Right lobe of liver (tissue), 6 donors: ENCODE data around the gene PHF3. TPM values are rescaled to one million over a fixed set of nuclear protein-coding genes. Genes with fewer than 3 reads are reported as not detected.

Source experiments
- ATAC-seq, 4 donors: fragments of 200-7000 bp; cut with Tn5 transposase; one replicate each; pipeline ENCODE4 v1.9.1; 2020; ENCODE audit warnings: mild to moderate bottlenecking in 4 of 4, moderate library complexity in 4 of 4
- DNase-seq, 3 donors: peaks; one replicate each; pipeline ENCODE4 v3.0.0-alpha.2; 2020
- H3K27ac ChIP-seq, 3 donors: fragments of 200-600 bp; one replicate each; pipeline ENCODE4 v1.8.0; 2022
- H3K27me3 ChIP-seq, 2 donors: fragments of 200-600 bp; one replicate each; pipeline ENCODE4 v1.8.0; 2022
- H3K36me3 ChIP-seq, 4 donors: fragments of 200-600 bp; sonication (generic) in 1 of 4; one replicate each; pipeline versions ENCODE4 v1.5.1 to v1.8.0; 2017 to 2022; ENCODE audit warnings: control low read depth in 1 of 4
- H3K4me1 ChIP-seq, 4 donors: fragments of 200-600 bp; sonication (generic) in 1 of 4; one replicate each; pipeline versions ENCODE4 v1.5.1 to v1.8.0; 2017 to 2022; ENCODE audit warnings: control low read depth in 1 of 4
- H3K4me3 ChIP-seq, 3 donors: fragments of 200-600 bp; one replicate each; pipeline ENCODE4 v1.8.0; 2022
- H3K9me3 ChIP-seq, 4 donors: fragments of 200-600 bp; sonication (generic) in 1 of 4; one replicate each; pipeline versions ENCODE4 v1.5.1 to v1.8.0; 2017 to 2022; ENCODE audit warnings: control low read depth in 1 of 4
- POLR2A ChIP-seq: fragments of 450-650 bp; IDR thresholded peaks from one replicate; pipeline ENCODE4 v1.6.1; 2017; ENCODE audit warnings: antibody characterized with exemption, mild to moderate bottlenecking
- WGBS: methylation state at CpG from one replicate; pipeline ENCODE4 v1.1.6; 2018; ENCODE audit warnings: low coverage, low lambda C conversion rate; ENCODE audit not compliant: insufficient coverage; ENCODE audit errors: missing lambda C conversion rate; 5-methylcytosine and 5-hydroxymethylcytosine counted together
- intact Hi-C, 2 donors: fragments of 100-400 bp; cut with DNase I; formaldehyde crosslinking; loops; one replicate each; pipeline versions ENCODE4 v1.11.2 to v1.14.1; 2022
- long read RNA-seq: library from polyadenylated mRNA; unstranded; transcript quantifications from one replicate; pipeline ENCODE4 v2.0.0, GENCODE V29; 2019
- total RNA-seq, 6 experiments: library from RNA; depleted of rRNA in 2 of 6; stranded (reverse); fragments of >200 nt in 2 of 6; fragmentation: NEBNext Ultra II Directional in 3 of 6; extraction: Animal tissue kit (Norgen Biotek cat#: 25700) in 3 of 6; gene quantifications; one replicate each; pipeline versions ENCODE4 v1.1.0 to v1.2.4, GENCODE V29; 2016 to 2023
- TF ChIP-seq, protein P1 (sequence below), 4 donors: fragments of 200-600 bp in 3 of 4; fragments of 450-650 bp in 1 of 4; IDR thresholded peaks; one replicate each; pipeline versions ENCODE4 v1.5.1 to v1.8.0; 2016 to 2022; ENCODE audit warnings: antibody characterized with exemption in 4 of 4, mild to moderate bottlenecking in 2 of 4
- donor health status: DM: no; HTN: yes; CAD: no.
- donor health status: DM: no; HTN: no; CAD: no.
- donor health status: DM: no; HTN: no; CAD: no.
- donor health status: DM: no; HTN: yes; CAD: no.
- donor health status: DM: no; HTN: yes; CAD: no.

PHF3 gene
- 10 to 100 TPM; 22.1 to 35.2 (median 31.5) TPM for total RNA-seq
- long read RNA-seq, partial matches to known transcripts = 10 of 13 reads
- long read RNA-seq, other reads (novel, unspliced or antisense) = 3 of 13 reads

GRCh38 chr6:63635588-63636517, at the start of gene PHF3:
PHF3 (plus strand) TSS chr6:63635802; CDS start chr6:63646552, 10,750 bp downstream.
- TF ChIP-seq, protein P1, sequence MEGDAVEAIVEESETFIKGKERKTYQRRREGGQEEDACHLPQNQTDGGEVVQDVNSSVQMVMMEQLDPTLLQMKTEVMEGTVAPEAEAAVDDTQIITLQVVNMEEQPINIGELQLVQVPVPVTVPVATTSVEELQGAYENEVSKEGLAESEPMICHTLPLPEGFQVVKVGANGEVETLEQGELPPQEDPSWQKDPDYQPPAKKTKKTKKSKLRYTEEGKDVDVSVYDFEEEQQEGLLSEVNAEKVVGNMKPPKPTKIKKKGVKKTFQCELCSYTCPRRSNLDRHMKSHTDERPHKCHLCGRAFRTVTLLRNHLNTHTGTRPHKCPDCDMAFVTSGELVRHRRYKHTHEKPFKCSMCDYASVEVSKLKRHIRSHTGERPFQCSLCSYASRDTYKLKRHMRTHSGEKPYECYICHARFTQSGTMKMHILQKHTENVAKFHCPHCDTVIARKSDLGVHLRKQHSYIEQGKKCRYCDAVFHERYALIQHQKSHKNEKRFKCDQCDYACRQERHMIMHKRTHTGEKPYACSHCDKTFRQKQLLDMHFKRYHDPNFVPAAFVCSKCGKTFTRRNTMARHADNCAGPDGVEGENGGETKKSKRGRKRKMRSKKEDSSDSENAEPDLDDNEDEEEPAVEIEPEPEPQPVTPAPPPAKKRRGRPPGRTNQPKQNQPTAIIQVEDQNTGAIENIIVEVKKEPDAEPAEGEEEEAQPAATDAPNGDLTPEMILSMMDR (IDR thresholded peaks at IDR 0.05) = peak in 1 of 4 donors; percentile 9
- TF ChIP-seq POLR2A = peak; percentile 57
- Histone ChIP-seq H3K27ac (peak within 1 kb of the TSS; percentile 93 to 99 (median 96)), H3K36me3 (no peaks in the 10 kb centered on the region), H3K4me3 (peak within 1 kb of the TSS; percentile 83 to 86 (median 86)), H3K4me1 (peaks cover 0 to 37% (median 14%) of the 10 kb centered on the region in 4 donors), H3K27me3 (no peaks in the 10 kb centered on the region), H3K9me3 (no peaks in the 10 kb centered on the region)
- ATAC-seq (peak; percentile 85 to 94 (median 92)), DNase-seq (peak; percentile 92 to 93 (median 92))
- intact Hi-C loops = no loop called here
- WGBS = 0% methylated on average over 15 of the region's 126 CpGs

- 24% methylated on average over 2 of the region's 2 CpGs for WGBS
Observed at GRCh38 chr6:63589952-63590411, 45.6 kb upstream of the PHF3 start.

GRCh38 chr6:63592886-63593285, 42.7 kb upstream of the PHF3 start:
- DNase-seq = no peak
- H3K9me3 ChIP-seq = no peaks in the 10 kb centered on the region
- TF ChIP-seq, protein P1 (IDR thresholded peaks at IDR 0.05) = no peak
- no peak for TF ChIP-seq POLR2A
- H3K4me3 ChIP-seq = no peak overlapping the region
- no peak for ATAC-seq
- H3K27ac ChIP-seq = no peak overlapping the region
- H3K36me3 ChIP-seq = no peaks in the 10 kb centered on the region
- no peaks in the 10 kb centered on the region for H3K27me3 ChIP-seq
- intact Hi-C loops = loop anchor here in 1 of 2 donors (10.0 kb wide), 1 partner anchor 172 kb away; no protein-coding TSS in a partner anchor
- peaks cover 0 to 5% (median 0%) of the 10 kb centered on the region in 4 donors for H3K4me1 ChIP-seq
- WGBS = 87% methylated on average over 4 of the region's 7 CpGs

More at GRCh38 chr6:63589952-63590411, 45.6 kb upstream of the PHF3 start:
- Histone ChIP-seq H3K9me3 (no peaks in the 10 kb centered on the region), H3K4me1 (peaks cover 0 to 5% (median 0%) of the 10 kb centered on the region in 4 donors), H3K36me3 (no peaks in the 10 kb centered on the region), H3K27ac (peak overlapping the region in 2 of 3 donors; percentile 32 to 47), H3K4me3 (no peak overlapping the region), H3K27me3 (no peaks in the 10 kb centered on the region)
- ATAC-seq (peak; percentile 54 to 75 (median 64)), DNase-seq (no peak)
- TF ChIP-seq POLR2A = no peak
- TF ChIP-seq, protein P1 (IDR thresholded peaks at IDR 0.05) = no peak
- intact Hi-C loops = loop anchor here in 1 of 2 donors (10.0 kb wide), 1 partner anchor 175 kb away; no protein-coding TSS in a partner anchor

- Histone ChIP-seq H3K27me3 (no peaks in the 10 kb centered on the region), H3K9me3 (no peaks in the 10 kb centered on the region), H3K4me3 (peak overlapping the region in 2 of 3 donors; percentile 51 to 52), H3K27ac (peak overlapping the region in 2 of 3 donors; percentile 20 to 26), H3K36me3 (no peaks in the 10 kb centered on the region), H3K4me1 (no peaks in the 10 kb centered on the region)
- no peak for DNase-seq
- ATAC-seq = peak; percentile 6 to 40 (median 26)
- 39% methylated on average over 6 of the region's 6 CpGs for WGBS
- intact Hi-C loops = loop anchor here in 1 of 2 donors (10.0 kb wide), 1 partner anchor 167 kb away; no protein-coding TSS in a partner anchor
- TF ChIP-seq, protein P1 (IDR thresholded peaks at IDR 0.05) = no peak
- TF ChIP-seq POLR2A = no peak
Observed at GRCh38 chr6:63597141-63598048, 38.2 kb upstream of the PHF3 start.
